Measurements from ENCODE around the gene HS3ST5. TPM values are rescaled to one million over a fixed set of nuclear protein-coding genes. Genes with fewer than 3 reads are reported as not detected.

Gene HS3ST5
- total RNA-seq, 1 donor from 2014 or later, result not detected

GRCh38 chr6:114288701-114289495, 53.9 kb downstream of the HS3ST5 start:
- no peaks in the 10 kb centered on the region for H3K36me3 Mint-ChIP-seq (ENCODE audit: low read depth)
- ATAC-seq (ENCODE audit: low read depth) (no peak), DNase-seq (no peak)
- no peaks in the 10 kb centered on the region for H3K4me1 Mint-ChIP-seq
- intact Hi-C loops (cut with micrococcal nuclease), result no loop called here
- H3K9me3 Mint-ChIP-seq, result no peaks in the 10 kb centered on the region
- ChIA-PET CTCF (no interaction called here), POLR2A (no interaction called here)
- no peaks in the 10 kb centered on the region for H3K27me3 Mint-ChIP-seq
- TF ChIP-seq CTCF (IDR thresholded peaks at IDR 0.05), result no peak
- H3K27ac Mint-ChIP-seq, result no peak overlapping the region
- H3K4me3 Mint-ChIP-seq, result no peak overlapping the region

DNA sequence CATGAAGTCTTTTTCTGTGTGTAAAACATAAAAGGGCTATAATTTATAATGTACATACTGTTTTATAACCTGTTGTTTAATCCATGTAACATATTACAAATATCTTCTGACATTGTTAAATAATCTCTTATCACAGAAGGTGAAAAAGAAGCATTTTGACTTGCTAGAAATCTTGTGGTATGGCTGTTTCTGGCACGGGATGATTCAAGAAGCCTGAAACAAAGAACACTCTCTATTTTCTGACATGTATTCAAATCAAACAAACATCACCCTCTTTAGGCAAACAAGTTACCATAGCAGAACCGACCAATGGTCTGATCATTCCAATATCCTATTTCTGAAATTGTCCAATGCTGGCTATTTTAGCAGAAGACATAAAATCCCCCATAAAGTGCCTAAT, 55.4 kb downstream of the HS3ST5 start:
- TF ChIP-seq CTCF (IDR thresholded peaks at IDR 0.05), result no peak
- Mint-ChIP-seq H3K9me3 (no peaks in the 10 kb centered on the region), H3K27me3 (peaks cover 2% of the 10 kb centered on the region), H3K4me3 (no peak overlapping the region), H3K36me3 (ENCODE audit: low read depth) (no peaks in the 10 kb centered on the region), H3K27ac (no peak overlapping the region), H3K4me1 (no peaks in the 10 kb centered on the region)
- POLR2A ChIA-PET, result no interaction called here
- ATAC-seq (ENCODE audit: low read depth), result no peak
- CTCF ChIA-PET, result no interaction called here
- intact Hi-C loops (cut with micrococcal nuclease), result no loop called here
- no peak for DNase-seq

DNA sequence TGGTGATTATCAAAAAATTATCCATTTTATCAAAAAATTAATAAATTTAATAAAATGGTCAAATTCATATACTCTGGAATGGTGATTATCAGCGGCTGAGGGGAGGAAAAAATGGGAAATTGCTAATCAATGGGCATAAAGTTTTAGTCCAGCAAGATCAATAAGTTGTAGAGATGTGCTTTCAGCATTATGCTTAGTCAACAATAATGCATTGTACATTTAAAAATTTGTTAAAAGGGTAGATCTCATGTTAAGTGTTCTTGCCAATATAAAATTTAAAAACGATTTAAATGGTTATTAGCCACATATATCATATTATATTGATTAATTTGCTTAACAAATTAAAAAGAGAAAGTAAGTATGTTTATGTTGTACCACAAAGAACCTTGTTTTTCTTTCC, 56.6 kb downstream of the HS3ST5 start:
- no peak overlapping the region for H3K27ac Mint-ChIP-seq
- no peak for ATAC-seq (ENCODE audit: low read depth)
- no peak for TF ChIP-seq CTCF (IDR thresholded peaks at IDR 0.05)
- ChIA-PET CTCF (no interaction called here), POLR2A (no interaction called here)
- no peaks in the 10 kb centered on the region for H3K4me1 Mint-ChIP-seq
- H3K9me3 Mint-ChIP-seq, result no peaks in the 10 kb centered on the region
- no peak overlapping the region for H3K4me3 Mint-ChIP-seq
- no peaks in the 10 kb centered on the region for H3K36me3 Mint-ChIP-seq (ENCODE audit: low read depth)
- peaks cover 4% of the 10 kb centered on the region for H3K27me3 Mint-ChIP-seq
- no peak for DNase-seq
- intact Hi-C loops (cut with micrococcal nuclease), result no loop called here

DNA sequence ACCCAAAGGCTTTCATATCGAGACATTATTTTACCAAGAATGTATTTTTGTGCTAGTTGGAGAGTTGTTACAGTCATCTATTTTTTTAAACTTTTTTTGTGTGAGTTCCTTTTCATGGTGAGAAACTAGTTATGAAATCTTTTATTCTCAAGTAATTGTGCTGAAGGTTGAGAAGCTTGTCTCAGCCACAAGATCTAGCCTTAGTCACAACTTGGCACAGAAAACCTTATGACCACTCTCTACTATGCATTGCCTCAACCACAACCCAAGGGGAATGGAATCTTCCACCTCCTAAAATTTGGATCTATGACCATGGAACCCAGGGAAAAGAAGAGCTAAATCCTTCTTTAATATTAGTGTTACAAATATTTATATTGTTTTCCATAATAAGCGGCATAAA, 58.5 kb downstream of the HS3ST5 start:
- Mint-ChIP-seq H3K9me3 (no peaks in the 10 kb centered on the region), H3K36me3 (ENCODE audit: low read depth) (no peaks in the 10 kb centered on the region), H3K4me3 (no peak overlapping the region), H3K27me3 (peaks cover 4% of the 10 kb centered on the region), H3K27ac (no peak overlapping the region), H3K4me1 (no peaks in the 10 kb centered on the region)
- DNase-seq, result no peak
- no peak for TF ChIP-seq CTCF (IDR thresholded peaks at IDR 0.05)
- POLR2A ChIA-PET, result no interaction called here
- CTCF ChIA-PET, result no interaction called here
- no peak for ATAC-seq (ENCODE audit: low read depth)
- intact Hi-C loops (cut with micrococcal nuclease), result no loop called here

- ChIA-PET POLR2A (no interaction called here), CTCF (no interaction called here)
- ATAC-seq (ENCODE audit: low read depth) (no peak), DNase-seq (no peak)
- Mint-ChIP-seq H3K36me3 (ENCODE audit: low read depth) (no peaks in the 10 kb centered on the region), H3K4me3 (no peak overlapping the region), H3K4me1 (no peaks in the 10 kb centered on the region), H3K27me3 (peaks cover 4% of the 10 kb centered on the region), H3K27ac (no peak overlapping the region), H3K9me3 (no peaks in the 10 kb centered on the region)
- intact Hi-C loops (cut with micrococcal nuclease), result no loop called here
- TF ChIP-seq CTCF (IDR thresholded peaks at IDR 0.05), result no peak
Observed at GRCh38 chr6:114282292-114282691, 60.5 kb downstream of the HS3ST5 start.
